AG09319 (cell line): ENCODE data around the gene KRTAP29-1.
A peak's percentile ranks its signal among the peaks of the same experiment; 100 is the strongest.
"Not testable (repeated sequence)": the region's sequence is repeated elsewhere in the genome, so short reads cannot be mapped to it uniquely, and the experiment has no call there.

ENCODE experiments used
- DNase-seq: peaks from one replicate; pipeline ENCODE4 v3.0.0-alpha.2; 2010; ENCODE audit warnings: low read depth; ENCODE audit errors: extremely low read depth
- TF ChIP-seq, protein P1 (sequence below): IDR thresholded peaks from 2 replicates; pipeline ENCODE4 v1.5.1; 2011; ENCODE audit warnings: low read depth, mild to moderate bottlenecking, inconsistent platforms, low read length, moderate library complexity

KRTAP29-1 gene

GRCh38 chr17:41264599-41264998, 38.1 kb downstream of the KRTAP29-1 start:
- no peak for DNase-seq
- TF ChIP-seq, protein P1, sequence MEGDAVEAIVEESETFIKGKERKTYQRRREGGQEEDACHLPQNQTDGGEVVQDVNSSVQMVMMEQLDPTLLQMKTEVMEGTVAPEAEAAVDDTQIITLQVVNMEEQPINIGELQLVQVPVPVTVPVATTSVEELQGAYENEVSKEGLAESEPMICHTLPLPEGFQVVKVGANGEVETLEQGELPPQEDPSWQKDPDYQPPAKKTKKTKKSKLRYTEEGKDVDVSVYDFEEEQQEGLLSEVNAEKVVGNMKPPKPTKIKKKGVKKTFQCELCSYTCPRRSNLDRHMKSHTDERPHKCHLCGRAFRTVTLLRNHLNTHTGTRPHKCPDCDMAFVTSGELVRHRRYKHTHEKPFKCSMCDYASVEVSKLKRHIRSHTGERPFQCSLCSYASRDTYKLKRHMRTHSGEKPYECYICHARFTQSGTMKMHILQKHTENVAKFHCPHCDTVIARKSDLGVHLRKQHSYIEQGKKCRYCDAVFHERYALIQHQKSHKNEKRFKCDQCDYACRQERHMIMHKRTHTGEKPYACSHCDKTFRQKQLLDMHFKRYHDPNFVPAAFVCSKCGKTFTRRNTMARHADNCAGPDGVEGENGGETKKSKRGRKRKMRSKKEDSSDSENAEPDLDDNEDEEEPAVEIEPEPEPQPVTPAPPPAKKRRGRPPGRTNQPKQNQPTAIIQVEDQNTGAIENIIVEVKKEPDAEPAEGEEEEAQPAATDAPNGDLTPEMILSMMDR, result no peak

DNA sequence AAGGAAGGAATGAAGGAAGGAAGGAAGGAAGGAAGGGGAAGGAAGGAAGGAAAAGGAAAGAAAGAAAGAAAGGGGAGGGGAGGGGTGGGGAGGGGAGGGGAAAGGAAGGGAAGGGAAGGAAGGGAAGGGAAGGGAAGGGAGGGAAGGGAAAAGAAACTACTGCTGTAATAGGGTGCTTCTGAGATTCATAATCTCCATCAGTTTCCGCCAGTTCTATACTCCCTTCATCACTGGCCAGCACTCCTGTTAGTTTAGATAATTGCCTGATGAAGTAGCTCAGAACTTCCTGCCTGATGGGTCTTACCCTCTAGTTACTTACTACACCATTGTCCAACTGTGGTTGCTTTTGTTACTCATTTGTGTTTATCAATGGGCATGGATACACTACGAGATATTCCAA, 39.4 kb downstream of the KRTAP29-1 start:
- TF ChIP-seq, protein P1, result no peak
- DNase-seq, result no peak

GRCh38 chr17:41258406-41258805, 44.2 kb downstream of the KRTAP29-1 start:
- DNase-seq, result peak; percentile 16
- TF ChIP-seq, protein P1, result no peak

- DNase-seq, result no peak
- TF ChIP-seq, protein P1, result no peak
These were observed 46.4 kb downstream of the KRTAP29-1 start for GRCh38 chr17:41256291-41256685.

- DNase-seq, result not testable (repeated sequence)
These were observed 47.0 kb downstream of the KRTAP29-1 start, which contains the start of gene KRTAP9-9 for GRCh38 chr17:41255381-41256290. Gene KRTAP9-9 (plus strand): TSS chr17:41255384.

- DNase-seq, result no peak
- TF ChIP-seq, protein P1, result no peak
These were observed 47.8 kb downstream of the KRTAP29-1 start for GRCh38 chr17:41254861-41255260.
